ENCODE measurements around the gene GJB5.

DNA sequence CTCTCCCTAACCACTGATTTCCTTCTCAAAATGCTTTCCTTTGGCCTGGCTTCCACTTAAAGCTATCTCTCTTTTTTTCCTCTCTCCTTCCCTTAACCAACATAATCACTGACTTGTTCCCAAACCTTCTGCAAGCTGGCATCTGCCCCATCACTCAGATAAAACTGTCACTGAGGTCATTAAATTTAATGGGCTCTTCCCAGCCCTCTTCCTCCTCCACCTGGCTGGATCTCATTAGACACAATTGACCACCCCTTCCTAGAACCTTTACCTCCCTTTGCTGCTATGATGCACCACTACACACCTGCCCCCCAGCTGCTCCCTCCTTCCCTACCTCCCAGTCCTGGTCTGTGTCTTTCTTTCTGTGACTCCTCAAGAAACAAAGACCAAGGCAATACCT lies 44.0 kb upstream of the GJB5 start:
- TF ChIP-seq POLR2A (IDR thresholded peaks at IDR 0.05): no peak
- TF ChIP-seq, protein P1, sequence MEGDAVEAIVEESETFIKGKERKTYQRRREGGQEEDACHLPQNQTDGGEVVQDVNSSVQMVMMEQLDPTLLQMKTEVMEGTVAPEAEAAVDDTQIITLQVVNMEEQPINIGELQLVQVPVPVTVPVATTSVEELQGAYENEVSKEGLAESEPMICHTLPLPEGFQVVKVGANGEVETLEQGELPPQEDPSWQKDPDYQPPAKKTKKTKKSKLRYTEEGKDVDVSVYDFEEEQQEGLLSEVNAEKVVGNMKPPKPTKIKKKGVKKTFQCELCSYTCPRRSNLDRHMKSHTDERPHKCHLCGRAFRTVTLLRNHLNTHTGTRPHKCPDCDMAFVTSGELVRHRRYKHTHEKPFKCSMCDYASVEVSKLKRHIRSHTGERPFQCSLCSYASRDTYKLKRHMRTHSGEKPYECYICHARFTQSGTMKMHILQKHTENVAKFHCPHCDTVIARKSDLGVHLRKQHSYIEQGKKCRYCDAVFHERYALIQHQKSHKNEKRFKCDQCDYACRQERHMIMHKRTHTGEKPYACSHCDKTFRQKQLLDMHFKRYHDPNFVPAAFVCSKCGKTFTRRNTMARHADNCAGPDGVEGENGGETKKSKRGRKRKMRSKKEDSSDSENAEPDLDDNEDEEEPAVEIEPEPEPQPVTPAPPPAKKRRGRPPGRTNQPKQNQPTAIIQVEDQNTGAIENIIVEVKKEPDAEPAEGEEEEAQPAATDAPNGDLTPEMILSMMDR (IDR thresholded peaks at IDR 0.05): no peak
